ENCODE results near the gene GRM4. TPM values are rescaled to one million over a fixed set of nuclear protein-coding genes. Genes with fewer than 3 reads are reported as not detected.

GRM4 gene
- total and polyA plus RNA-seq, 9 of the 15 experiments (the other 6 are each of a cell fraction or from before 2014, with no cell fraction given): 0.18 TPM; not detected in 8

- no peak for FAIRE-seq
- WGBS (ENCODE audit: insufficient coverage, low coverage, missing lambda C conversion rate): 3% methylated on average over 5 of the region's 5 CpGs
- no TSS peak for BruUV-seq (replicated peaks)
Observed at GRCh38 chr6:34066218-34066571, 79.7 kb downstream of the GRM4 start.

More at GRCh38 chr6:34066218-34066571, 79.7 kb downstream of the GRM4 start:
- DNase-seq (ENCODE audit: extremely low read depth in 1 of 4, low spot score in 3 of 4) (no peak), ATAC-seq (no peak)
- Histone ChIP-seq H3K36me3 (ENCODE audit: control insufficient read depth, insufficient read depth, low read length) (no peaks in the 10 kb centered on the region), H3K9ac (ENCODE audit: insufficient read depth in 1 of 2, low read depth in 2 of 2, low read length in 2 of 2) (no peak overlapping the region), H3K79me2 (ENCODE audit: control insufficient read depth, insufficient read depth, low read length) (no peaks in the 10 kb centered on the region), H3K9me3 (replicated peaks; ENCODE audit: control insufficient read depth, insufficient read depth, low read depth, low read length) (no peaks in the 10 kb centered on the region), H3K27me3 (ENCODE audit: control insufficient read depth in 2 of 2, insufficient read depth in 2 of 2, low read length in 2 of 2) (peaks cover 30 to 86% of the 10 kb centered on the region in 2 experiments), H3K4me1 (replicated peaks in 1 of 2; ENCODE audit: control insufficient read depth in 2 of 2, insufficient read depth in 2 of 2, low read length in 2 of 2) (peaks cover 0 to 24% of the 10 kb centered on the region in 2 experiments; a peak in 1 of 5 replicates), H4K20me1 (replicated peaks; ENCODE audit: control insufficient read depth, insufficient read depth, low read length) (peaks cover 44% of the 10 kb centered on the region), H3K9me1 (ENCODE audit: control insufficient read depth, insufficient read depth, low read length) (no peaks in the 10 kb centered on the region), H3K4me3 (no peak overlapping the region), H3K4me2 (ENCODE audit: insufficient read depth, low read length) (no peak overlapping the region), H2AFZ (ENCODE audit: low read depth, low read length) (no peak overlapping the region), H3K27ac (ENCODE audit: extremely low read depth, low read depth, low read length) (no peak overlapping the region)
- in situ Hi-C loops (cut with MboI) (no loop called here), intact Hi-C loops (cut with micrococcal nuclease) (no loop called here)
- CTCF ChIA-PET (ENCODE audit: low intra/inter-chr PET ratio): no interaction called here
- no peak for TF ChIP-seq ZNF384 (IDR thresholded peaks at IDR 0.05; ENCODE audit: low read depth, low read length)
- no peak for TF ChIP-seq ERF (CRISPR knock-in tag; IDR thresholded peaks at IDR 0.05)
- TF ChIP-seq SP1 (CRISPR knock-in tag; IDR thresholded peaks at IDR 0.05): no peak
- TF ChIP-seq ARNT (IDR thresholded peaks at IDR 0.05): no peak
- TF ChIP-seq RERE (CRISPR knock-in tag; IDR thresholded peaks at IDR 0.05; ENCODE audit: borderline replicate concordance): no peak
- POLR2A ChIA-PET: interaction anchor here (0.8 kb wide), 1 partner anchor 344 kb away, joined by 3 read pairs; no protein-coding TSS in a partner anchor
